NCI-H524 treated with DMSO at 0.1 percent for 48 hours (cell line): ENCODE results near the gene QRICH2.
"Not testable (repeated sequence)": the region's sequence is repeated elsewhere in the genome, so short reads cannot be mapped to it uniquely, and the experiment has no call there.

Experiments
- DNase-seq: peaks from one replicate; lab custom pipeline; 2025; lab: John Stamatoyannopoulos, UW

Gene QRICH2, protein sequence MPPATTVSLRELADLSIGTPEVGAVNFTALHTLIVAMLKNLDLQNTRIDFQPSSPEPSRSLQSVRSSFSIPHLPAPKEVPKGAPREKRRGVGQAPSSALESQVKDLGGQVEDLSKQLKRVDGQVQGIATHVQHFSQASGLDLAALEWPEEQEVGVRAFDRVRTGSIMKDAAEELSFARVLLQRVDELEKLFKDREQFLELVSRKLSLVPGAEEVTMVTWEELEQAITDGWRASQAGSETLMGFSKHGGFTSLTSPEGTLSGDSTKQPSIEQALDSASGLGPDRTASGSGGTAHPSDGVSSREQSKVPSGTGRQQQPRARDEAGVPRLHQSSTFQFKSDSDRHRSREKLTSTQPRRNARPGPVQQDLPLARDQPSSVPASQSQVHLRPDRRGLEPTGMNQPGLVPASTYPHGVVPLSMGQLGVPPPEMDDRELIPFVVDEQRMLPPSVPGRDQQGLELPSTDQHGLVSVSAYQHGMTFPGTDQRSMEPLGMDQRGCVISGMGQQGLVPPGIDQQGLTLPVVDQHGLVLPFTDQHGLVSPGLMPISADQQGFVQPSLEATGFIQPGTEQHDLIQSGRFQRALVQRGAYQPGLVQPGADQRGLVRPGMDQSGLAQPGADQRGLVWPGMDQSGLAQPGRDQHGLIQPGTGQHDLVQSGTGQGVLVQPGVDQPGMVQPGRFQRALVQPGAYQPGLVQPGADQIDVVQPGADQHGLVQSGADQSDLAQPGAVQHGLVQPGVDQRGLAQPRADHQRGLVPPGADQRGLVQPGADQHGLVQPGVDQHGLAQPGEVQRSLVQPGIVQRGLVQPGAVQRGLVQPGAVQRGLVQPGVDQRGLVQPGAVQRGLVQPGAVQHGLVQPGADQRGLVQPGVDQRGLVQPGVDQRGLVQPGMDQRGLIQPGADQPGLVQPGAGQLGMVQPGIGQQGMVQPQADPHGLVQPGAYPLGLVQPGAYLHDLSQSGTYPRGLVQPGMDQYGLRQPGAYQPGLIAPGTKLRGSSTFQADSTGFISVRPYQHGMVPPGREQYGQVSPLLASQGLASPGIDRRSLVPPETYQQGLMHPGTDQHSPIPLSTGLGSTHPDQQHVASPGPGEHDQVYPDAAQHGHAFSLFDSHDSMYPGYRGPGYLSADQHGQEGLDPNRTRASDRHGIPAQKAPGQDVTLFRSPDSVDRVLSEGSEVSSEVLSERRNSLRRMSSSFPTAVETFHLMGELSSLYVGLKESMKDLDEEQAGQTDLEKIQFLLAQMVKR (N-terminal part only)

DNA sequence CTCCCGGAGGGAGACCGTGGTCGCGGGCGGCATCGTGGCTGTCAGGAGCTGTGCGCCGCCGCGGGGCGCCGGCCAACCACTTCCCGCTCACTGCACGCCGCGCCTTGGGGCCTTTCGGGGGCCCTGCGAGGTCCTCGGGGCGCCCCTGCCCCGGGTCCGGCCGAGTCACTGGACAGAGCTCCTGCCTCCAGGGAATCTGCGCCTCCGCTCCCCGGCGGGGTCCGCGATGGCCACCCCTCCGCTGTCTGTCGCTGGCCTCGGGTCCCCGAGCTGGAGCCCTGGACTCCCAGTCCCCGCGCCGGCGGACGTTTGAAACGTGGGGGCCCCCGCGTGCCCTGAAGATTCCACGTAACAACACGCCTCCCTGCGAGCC, at the start of gene QRICH2:
Gene QRICH2 (minus strand): TSS at position 311 of the 373 bp plus-strand sequence. CDS start 278 bp downstream, at position 33.
- DNase-seq = no peak

DNA sequence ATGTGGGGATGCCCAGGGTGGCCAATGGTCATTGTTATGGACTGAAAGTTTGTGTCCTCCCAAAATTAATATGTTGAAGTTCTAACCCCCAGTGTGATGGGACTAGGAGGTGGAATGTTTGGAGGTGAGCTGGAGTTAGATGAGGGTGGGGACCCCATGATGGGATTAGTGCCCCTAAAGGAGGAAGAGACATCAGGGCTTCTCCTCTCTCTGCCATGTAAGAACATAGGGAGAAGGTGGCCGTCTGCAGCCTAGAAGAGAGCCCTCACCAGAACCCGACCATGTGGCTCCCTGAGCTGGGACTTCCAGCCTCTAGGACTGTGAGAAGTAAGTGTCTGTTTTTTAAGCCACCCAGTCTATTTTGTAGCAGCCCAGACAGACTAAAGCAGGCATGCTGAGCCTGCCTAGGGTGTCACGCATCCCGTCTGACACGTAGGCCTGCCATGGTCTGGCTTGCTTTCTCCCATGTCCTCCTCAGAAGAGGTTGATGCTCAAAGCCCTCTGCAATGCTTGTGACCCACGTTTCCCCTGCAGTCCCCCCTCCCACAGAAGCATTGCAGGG, 49.6 kb upstream of the QRICH2 start:
- no peak for DNase-seq

DNA sequence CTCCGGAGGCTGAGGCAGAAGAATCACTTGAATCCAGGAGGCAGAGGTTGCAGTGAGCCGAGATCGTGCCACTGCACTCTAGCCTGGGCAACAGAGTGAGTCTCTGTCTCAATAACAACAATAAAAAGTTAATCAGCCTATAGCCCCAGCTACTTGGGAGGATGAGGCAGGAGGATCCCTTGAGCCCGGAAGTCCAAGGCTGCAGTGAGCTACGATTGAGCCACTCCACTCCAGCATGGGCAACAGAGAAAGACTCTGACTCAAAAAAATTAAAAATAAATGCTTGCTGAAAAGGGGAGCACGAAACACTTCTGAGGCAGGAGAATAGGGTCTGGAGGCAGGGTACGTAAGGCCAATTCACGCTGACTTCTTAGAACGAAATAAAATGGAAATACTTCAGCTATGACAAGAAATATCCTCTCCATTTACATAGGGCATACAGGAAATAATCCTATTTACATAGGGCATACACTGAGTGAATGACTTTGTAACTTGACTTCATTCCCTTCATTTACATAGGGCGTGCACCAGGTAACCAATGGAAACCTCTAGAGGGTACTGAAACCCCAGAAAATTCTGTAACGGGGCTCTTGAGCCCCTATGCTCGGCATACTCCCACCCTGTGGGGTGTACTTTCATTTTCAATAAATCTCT, 48.9 kb upstream of the QRICH2 start:
- DNase-seq = no peak

DNA sequence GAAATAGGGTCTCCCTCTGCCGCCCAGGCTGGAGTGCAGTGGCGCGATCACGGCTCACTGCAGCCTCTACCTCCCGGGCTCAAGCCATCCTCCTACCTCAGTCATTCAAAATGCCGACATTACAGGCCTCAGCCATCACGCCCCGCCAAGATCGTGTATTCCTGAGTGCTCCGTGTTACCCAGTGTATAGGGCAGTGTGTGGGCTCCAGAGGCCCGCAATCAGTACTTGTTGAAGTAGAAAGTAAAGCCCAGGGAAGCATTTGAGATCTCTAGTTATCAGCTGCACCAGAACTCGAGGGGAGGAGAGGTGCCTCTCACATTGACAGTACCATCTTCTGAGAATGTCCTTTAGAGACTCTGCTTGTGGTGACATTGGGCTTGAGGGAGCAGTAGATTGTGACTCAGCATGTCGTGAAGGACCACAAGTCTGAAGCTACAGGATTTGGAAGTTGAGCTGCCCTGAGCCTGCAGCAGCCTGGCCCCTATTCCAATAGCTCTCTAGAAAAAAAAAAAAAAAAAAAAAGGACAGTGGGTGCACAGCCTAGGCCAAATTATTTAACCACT, 46.8 kb upstream of the QRICH2 start:
- no peak for DNase-seq

DNA sequence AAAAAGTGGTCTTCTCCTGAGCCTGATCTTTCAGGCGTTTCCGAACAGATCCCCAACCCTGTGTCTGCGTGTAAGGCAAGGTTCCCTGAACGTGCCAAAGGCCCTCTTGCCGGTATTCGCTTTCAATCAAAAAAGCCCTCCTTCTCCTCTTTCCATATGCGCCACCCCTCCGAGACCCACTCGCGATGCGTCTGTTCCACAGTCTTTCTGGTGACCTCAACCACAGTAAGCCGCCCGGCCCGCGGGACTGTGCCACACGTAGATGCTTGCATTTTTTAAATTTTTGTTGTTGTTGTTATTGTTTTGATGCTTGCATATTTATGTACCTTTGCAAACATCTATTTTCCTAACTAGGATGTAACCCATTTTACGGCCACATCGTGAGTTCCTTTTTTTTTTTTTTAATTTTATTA, 46.2 kb upstream of the QRICH2 start:
- DNase-seq = no peak

DNA sequence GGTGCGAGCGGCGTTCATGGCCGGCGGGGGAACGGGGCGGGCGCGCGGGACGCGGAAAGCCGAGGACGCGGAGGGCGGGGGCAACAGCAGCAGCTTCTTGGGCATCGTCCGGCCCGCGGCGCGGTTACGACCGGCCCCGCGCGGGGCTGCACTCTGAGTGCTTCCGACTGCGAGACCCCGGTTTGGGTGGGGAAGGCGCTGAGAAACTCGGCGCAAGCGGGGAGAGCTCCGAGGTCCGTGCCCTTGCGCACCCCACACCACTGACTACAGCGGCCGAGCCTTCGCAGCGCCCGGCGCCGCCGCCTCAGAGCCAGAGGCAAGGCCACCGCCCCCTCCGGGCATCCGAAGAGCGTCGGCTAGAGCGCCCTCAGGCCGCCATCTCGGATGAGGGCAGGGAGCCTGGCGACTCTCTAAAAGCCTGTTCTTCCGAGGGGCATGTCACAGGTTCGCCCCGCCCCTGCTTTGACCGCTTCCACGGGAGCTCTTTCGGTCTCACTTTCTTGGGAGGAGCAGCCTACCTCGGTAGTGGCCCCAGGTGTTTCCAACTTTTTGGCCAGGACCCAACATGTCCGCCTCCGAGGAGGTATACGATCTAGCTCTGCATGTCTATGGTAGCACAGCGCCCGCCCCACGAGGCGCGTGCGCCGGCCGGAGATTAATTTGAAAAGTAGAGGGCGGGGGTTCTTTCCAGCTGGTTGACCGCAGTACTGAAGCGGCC, 45.7 kb upstream of the QRICH2 start, which contains the start of gene PRPSAP1:
Gene PRPSAP1 (minus strand): TSS at position 318 of the 718 bp plus-strand sequence. CDS start 213 bp downstream, at position 105.
- peak; percentile 93 for DNase-seq

DNA sequence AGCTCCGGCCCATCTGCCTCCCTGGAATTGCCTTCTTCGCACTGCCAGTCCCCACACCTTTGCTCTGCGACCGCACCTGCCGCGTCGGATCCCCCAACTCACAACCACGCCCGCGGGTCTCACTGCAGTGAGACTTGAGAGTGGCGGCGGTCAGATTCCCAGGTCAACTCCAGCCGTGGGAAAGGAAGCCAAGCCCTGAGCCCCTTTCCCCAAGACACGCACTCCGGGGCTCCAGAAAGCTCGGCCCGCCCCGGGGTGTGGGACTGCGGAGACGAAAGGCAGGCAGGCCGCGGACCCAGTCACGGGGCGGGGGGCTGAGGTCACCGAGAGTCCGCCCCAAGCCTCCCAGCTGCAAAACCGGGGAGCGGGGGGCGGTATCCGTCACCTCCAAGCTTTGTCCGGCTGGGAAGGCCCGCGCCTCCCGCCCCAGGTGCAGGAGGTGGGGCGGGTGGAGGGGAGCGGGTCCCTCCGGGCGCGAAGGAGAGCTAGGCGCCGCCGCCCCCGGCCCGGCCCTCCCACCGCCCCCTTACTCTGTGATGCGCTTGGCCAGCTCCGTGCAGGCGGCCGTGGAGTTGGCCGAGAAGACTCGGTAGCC, 45.0 kb upstream of the QRICH2 start:
- DNase-seq = no peak

DNA sequence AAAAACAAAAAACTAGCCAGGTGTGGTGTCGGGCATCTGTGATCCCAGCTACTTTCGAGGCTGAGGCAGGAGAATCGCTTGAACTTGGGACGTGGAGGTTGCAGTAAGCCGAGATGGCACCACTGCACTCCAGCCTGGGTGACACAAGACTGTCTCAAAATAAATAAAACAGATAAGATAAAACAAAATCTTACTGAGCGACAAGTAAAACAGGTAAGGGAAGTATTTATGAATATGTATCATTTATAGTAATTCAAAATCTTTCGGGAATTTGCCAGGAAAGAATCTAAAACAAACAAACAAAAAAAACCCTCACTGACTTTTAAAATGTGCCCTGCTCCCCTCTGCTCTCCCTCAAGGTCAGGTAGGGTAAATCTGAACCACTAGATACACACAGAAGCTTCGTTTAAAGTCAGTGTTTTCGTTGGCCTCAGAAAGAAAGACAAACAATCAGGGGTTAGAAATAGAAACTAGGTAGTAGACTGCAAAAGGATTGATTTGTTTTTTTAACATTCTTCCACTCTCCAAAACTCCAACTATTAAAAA, 43.5 kb upstream of the QRICH2 start:
- no peak for DNase-seq

DNA sequence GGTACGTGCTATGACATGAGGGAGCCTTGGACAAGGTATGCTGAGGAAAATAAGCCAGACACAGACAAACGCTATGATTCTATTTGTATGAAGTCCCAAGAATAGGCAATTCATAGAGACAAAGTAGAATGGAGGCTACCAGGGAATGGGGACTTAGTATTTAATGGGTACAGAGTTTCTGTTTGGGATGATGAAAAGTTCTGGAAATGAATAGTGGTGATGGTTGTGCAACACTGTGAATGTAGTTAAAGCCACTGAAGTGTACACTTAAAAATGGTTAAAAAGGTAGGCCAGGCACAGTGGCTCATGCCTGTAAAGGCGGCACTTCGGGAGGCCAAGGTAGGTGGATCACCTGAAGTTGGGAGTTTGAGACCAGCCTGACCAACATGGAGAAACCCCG, 42.4 kb upstream of the QRICH2 start:
- no peak for DNase-seq

DNA sequence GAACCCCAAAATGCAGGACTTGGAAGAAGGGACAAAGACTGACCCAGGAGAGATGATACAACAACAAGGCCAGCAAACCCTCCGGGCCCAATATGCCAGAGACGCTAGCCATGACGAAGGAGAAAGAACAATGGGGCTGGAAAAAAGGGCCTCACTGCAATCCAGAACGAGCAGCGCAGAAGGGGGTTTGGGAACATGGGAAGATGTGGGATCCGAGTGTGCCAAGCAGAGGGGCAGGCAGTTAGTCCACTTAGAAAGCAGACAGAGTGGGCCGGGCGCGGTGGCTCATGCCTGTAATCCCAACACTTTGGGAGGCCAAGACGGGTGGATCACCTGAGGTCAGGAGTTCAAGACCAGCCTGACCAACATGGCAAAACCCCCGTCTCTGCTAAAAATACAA, 38.9 kb upstream of the QRICH2 start:
- DNase-seq = not testable (repeated sequence)

DNA sequence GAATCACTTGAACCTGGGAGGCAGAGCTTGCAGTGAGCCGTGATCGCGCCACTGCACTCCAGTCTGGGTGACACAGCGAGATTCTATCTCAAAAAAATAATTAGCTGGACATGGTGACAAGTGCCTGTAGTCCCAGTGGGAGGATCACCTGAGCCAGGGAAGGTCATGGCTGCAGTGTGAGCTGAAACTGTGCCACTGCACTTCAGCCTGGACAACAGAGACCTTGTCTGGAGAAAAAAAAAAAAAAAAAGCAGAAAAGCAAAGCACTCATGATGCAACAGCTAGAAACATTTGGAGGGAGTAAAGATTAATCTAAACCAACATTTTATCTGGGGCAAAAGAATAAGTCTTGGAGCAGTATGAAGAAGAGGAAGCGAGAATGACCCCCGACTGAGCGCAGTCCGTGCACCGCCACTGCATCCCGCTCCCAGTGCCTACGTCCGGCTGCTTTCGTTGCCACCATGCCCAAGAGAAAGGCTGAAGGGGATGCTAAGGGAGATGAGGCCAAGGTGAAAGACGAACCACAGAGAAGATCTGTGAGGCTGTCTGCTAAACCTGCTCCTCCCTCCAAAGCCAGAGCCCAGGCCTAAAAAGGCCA, 37.4 kb upstream of the QRICH2 start:
- no peak for DNase-seq

DNA sequence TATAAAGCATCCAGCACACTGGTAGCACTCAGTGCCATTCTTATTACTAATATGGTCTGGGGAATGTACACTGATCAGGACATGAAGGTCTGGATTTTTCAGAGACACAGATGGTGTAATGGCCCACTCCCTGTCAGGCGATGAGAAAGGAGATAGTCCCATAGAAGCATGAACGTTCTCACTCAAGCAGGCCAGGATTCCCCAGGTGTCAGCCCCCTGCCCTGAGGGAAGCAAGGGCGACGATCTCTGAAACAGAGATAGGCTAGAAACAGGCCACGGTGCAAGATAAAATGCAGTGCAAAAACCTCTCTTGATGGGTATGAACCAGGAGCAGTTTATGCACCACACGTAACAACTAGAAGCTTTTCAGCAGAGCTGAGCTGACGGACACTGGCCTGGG, 35.0 kb upstream of the QRICH2 start:
- no peak for DNase-seq

DNA sequence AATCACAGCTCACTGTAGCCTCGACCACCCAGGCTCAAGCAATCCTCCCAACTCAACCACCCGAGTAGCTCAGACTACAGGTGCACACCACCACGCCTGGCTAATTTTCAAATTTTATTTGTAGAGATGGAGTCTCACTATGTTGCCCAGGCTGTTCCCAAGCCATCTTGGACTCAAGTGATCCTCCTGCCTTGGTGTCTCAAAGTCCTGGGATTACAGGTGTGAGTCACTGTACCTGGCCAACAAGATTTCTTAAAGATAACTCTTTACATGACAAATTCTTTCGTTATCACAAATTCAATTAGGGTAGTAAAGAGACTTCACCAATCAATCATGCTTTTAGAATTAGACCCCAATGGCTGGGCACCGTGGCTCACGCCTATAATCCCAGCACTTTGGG, 33.2 kb upstream of the QRICH2 start:
- DNase-seq = no peak

DNA sequence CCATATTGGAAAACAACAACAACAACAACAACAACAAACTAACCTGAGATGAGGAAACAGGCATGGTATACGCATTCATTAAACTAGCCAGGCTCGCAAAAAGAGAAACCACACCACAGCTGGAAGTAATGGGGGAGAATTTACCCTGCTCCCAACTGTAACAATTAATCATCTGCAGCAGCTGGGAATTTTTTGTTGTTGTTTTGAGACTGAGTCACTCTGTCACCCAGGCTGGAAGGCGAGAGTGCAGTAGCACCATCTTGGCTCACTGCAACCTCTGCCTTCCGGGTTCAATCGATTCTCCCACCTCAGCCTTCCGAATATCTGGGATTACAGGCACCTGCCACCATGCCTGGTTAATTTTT, 29.3 kb upstream of the QRICH2 start:
- no peak for DNase-seq

DNA sequence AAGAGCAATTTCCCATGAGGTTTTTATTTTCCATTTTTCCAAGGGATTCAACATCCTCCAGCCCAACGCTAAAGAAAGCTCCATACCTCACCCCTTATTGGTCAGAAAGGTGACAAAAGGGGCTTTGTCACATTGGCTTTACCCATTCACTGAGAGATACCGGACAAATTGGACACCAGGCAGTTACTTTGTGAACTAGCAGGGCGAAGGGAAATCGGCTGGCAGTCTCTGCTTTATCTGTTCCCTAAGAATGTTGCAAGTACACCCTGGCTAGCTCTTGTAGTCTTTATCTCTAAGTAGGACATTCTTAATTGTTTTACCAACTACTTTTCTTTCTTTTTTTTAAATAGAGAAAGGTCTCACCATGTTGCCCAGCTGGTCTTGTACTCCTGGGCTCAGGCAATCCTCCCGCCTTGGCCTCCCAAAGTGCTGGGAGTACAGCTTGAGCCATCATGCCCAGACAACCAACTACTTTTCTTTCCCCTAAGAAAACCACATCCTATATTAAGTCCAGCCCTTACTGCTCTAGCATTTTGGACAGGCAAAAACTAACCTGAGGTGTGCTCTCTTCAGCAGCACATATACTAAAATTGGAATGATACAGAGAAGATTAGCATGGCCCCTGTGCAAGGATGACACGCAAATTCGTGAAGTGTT, 28.8 kb upstream of the QRICH2 start:
- DNase-seq = no peak

DNA sequence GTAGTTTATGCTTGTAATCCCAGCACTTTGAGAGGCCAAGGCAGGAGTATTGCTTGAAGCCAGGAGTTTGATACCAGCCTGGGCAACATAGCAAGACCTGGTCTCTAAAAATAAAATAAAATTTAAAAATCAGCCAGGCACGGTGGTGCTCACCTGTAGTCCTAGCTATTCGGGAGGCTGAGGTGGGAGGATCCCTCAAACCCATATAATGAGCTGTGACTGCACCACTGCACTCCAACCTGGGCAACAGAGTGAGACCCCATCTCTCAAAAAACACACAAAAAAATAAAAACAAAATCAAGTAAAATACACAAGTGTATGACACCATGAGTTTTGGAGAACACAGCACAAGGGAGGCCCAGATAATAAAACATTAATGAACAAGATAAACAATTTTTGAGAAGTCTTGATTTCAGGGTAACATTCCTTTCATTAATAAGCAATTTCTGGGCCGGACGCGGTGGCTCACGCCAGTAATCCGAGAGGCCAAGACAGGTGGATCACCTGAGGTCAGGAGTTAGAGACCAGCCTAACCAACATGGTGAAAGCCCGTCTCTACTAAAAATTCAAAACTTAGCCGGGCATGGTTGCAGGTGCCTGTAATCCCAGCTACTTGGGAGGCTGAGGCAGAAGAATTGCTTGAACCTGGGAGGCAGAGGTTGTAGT, 27.8 kb upstream of the QRICH2 start:
- DNase-seq = no peak

DNA sequence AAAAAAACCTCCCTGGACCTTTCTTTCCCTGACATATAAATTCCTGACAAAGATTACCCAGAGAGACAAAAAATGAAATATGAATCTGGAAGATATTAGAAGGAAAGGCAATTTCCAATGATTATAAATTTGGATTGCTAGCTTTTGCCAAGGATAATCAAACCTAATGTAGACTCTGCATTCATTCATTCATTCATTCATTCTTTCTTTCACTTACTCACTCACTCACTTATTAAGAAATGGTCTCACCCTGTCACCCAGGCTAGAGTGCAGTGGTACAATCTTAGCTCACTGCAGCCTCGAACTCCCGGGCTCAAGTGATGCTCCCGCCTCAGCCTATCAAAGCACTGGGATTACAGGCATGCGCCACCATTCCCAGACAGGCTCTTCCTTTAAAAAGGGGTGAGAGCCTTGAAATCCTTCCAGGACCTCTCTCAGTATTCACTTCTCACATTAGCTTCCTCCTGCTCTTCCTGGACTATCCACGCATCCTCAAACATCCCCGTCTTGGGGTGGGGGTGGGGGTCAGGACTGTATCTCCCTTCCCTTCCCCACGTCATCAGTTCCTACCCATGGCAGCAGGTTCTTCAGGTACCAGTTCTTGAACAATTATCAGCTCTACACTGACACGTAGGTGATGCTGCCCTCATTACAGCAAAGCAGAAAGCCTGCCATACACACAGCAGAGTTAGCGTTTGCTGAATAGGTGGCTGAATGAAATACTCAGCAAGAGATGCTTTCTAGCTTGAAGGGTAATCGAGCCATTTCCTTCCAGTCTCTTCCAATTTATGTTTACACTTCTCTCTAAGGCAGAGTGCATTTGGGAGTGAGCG, 25.8 kb upstream of the QRICH2 start:
- no peak for DNase-seq
